D721Med (cell line): ENCODE data around the gene PRKD1.
"Not testable (repeated sequence)": the region's sequence is repeated elsewhere in the genome, so short reads cannot be mapped to it uniquely, and the experiment has no call there.

Experiments
- DNase-seq: peaks from one replicate; pipeline ENCODE4 v3.0.0; 2011; ENCODE audit warnings: low spot score; ENCODE audit not compliant: insufficient read length
- FAIRE-seq: peaks from 2 replicates; lab custom pipeline; 2011; peaks lifted over from hg19 to GRCh38; lab: Jason Lieb, UNC
- CTCF ChIP-seq: IDR thresholded peaks from 2 replicates; pipeline ENCODE4 v1.5.1; 2012; ENCODE audit warnings: mild to moderate bottlenecking, control low read depth; ENCODE audit not compliant: insufficient read depth; ENCODE audit errors: missing control alignments

The PRKD1 gene

GRCh38 chr14:29782041-29782440, 145.6 kb downstream of the PRKD1 start:
- FAIRE-seq, result no peak
- TF ChIP-seq CTCF, result no peak
- DNase-seq, result no peak

- not testable (repeated sequence) for DNase-seq, FAIRE-seq
These were observed 150.5 kb downstream of the PRKD1 start for GRCh38 chr14:29777142-29777541.

- TF ChIP-seq CTCF, result no peak
- FAIRE-seq, result no peak
- no peak for DNase-seq
These were observed 153.7 kb downstream of the PRKD1 start for GRCh38 chr14:29773990-29774389.

- no peak for TF ChIP-seq CTCF
- DNase-seq (no peak), FAIRE-seq (no peak)
These were observed 164.2 kb downstream of the PRKD1 start for GRCh38 chr14:29763342-29763858.

GRCh38 chr14:29759521-29760340, 167.9 kb downstream of the PRKD1 start:
- no peak for TF ChIP-seq CTCF
- FAIRE-seq (no peak), DNase-seq (no peak)

GRCh38 chr14:29757711-29758233, 169.9 kb downstream of the PRKD1 start:
- FAIRE-seq (no peak), DNase-seq (no peak)
- no peak for TF ChIP-seq CTCF

GRCh38 chr14:29757188-29757680, 170.4 kb downstream of the PRKD1 start:
- no peak for TF ChIP-seq CTCF
- no peak for DNase-seq
- no peak for FAIRE-seq
